K562 (cell line): Measurements from ENCODE around the gene SCFD1. TPM values are rescaled to one million over a fixed set of nuclear protein-coding genes. Genes with fewer than 3 reads are reported as not detected.

Experiments
- ATAC-seq: fragments of 200-7000 bp; cut with Tn5 transposase; 3 replicates; pipeline ENCODE4 v1.9.1; 2020; ENCODE audit warnings: moderate library complexity
- BruUV-seq: library from RNA; stranded (reverse); fragments of 400-500 nt; replicated peaks from 2 replicates; lab custom pipeline; 2021; lab: Mats Ljungman, UMichigan
- CTCF ChIA-PET: fragments of 300-600 bp; formaldehyde crosslinking; extraction: SDS; loops from one replicate; lab custom pipeline; 2021; ENCODE audit warnings: low intra/inter-chr PET ratio; lab: Yijun Ruan, JAX
- POLR2A ChIA-PET: fragments of 300-600, 350-650 bp; sonication (Branson Sonifier 250); formaldehyde crosslinking; extraction: SDS; loops from one replicate; lab custom pipeline; 2021; ENCODE audit warnings: antibody characterized with exemption, inconsistent platforms; lab: Yijun Ruan, JAX
- DNase-seq, 4 experiments: peaks; one replicate each; pipeline versions ENCODE4 v3.0.0 to v3.0.0-alpha.2; 2011 to 2018; ENCODE audit warnings: low spot score in 3 of 4, mixed read lengths in 3 of 4; ENCODE audit errors: extremely low read depth in 1 of 4
- FAIRE-seq: peaks from 2 replicates; lab custom pipeline; 2011; peaks lifted over from hg19 to GRCh38; lab: Jason Lieb, UNC
- H2AFZ ChIP-seq: 2 replicates; pipeline ENCODE4 v1.6.0; 2011; ENCODE audit warnings: low read depth, low read length, control low read depth, inconsistent platforms
- H3K27ac ChIP-seq: fragments of 200-600 bp; 3 replicates; pipeline ENCODE4 v1.8.0; 2011; ENCODE audit warnings: low read depth, mild to moderate bottlenecking, control low read depth, inconsistent platforms, low read length, moderate library complexity, mixed read lengths; ENCODE audit errors: extremely low read depth
- H3K27me3 ChIP-seq, 2 experiments: fragments of 300-600 bp in 1 of 2; 2 replicates in 1 of 2; 3 replicates in 1 of 2; pipeline versions ENCODE4 v1.6.0 to v1.8.0; 2011; ENCODE audit warnings: inconsistent platforms in 2 of 2, low read length in 2 of 2, mild to moderate bottlenecking in 1 of 2, mixed read lengths in 1 of 2, moderate library complexity in 1 of 2; ENCODE audit not compliant: control insufficient read depth in 2 of 2, insufficient read depth in 2 of 2
- H3K36me3 ChIP-seq: fragments of 300-600 bp; 3 replicates; pipeline ENCODE4 v1.8.0; 2011; ENCODE audit warnings: mild to moderate bottlenecking, low read length, inconsistent platforms; ENCODE audit not compliant: control insufficient read depth, insufficient read depth
- H3K4me1 ChIP-seq, 2 experiments: fragments of 200-600 bp in 1 of 2; replicated peaks in 1 of 2; 2 replicates in 1 of 2; 3 replicates in 1 of 2; pipeline versions ENCODE4 v1.5.1 to v1.8.0; 2011; ENCODE audit warnings: inconsistent platforms in 2 of 2, low read length in 2 of 2, mild to moderate bottlenecking in 1 of 2, mixed read lengths in 1 of 2, moderate library complexity in 1 of 2; ENCODE audit not compliant: control insufficient read depth in 2 of 2, insufficient read depth in 2 of 2
- H3K4me2 ChIP-seq: 2 replicates; pipeline ENCODE4 v1.6.1; 2011; ENCODE audit warnings: low read length, control low read depth, inconsistent platforms, mixed read lengths; ENCODE audit not compliant: insufficient read depth
- H3K4me3 ChIP-seq: fragments of 200-600 bp; sonication (generic), shearing (Covaris generic); 2 replicates; pipeline ENCODE4 v1.5.1; 2016; ENCODE audit warnings: control low read depth, inconsistent platforms
- H3K79me2 ChIP-seq: fragments of 200-600 bp; 3 replicates; pipeline ENCODE4 v1.8.0; 2011; ENCODE audit warnings: low read length, inconsistent platforms; ENCODE audit not compliant: control insufficient read depth, insufficient read depth
- H3K9ac ChIP-seq, 2 experiments: 2 replicates each; pipeline versions ENCODE4 v1.6.0 to v1.6.1; 2011; ENCODE audit warnings: low read depth in 2 of 2, low read length in 2 of 2, control low read depth in 1 of 2, inconsistent platforms in 1 of 2, mild to moderate bottlenecking in 1 of 2, mixed read lengths in 1 of 2; ENCODE audit not compliant: insufficient read depth in 1 of 2
- H3K9me1 ChIP-seq: one replicate; pipeline ENCODE4 v1.6.0; 2011; ENCODE audit warnings: inconsistent platforms, mild to moderate bottlenecking, low read length, moderate library complexity; ENCODE audit not compliant: control insufficient read depth, insufficient read depth
- H3K9me3 ChIP-seq: replicated peaks from 2 replicates; pipeline ENCODE4 v1.5.1; 2011; ENCODE audit warnings: low read depth, low read length, inconsistent platforms; ENCODE audit not compliant: control insufficient read depth, insufficient read depth
- H4K20me1 ChIP-seq: replicated peaks from 2 replicates; pipeline ENCODE4 v1.6.1; 2011; ENCODE audit warnings: low read length, inconsistent platforms, mixed read lengths; ENCODE audit not compliant: control insufficient read depth, insufficient read depth
- CBX2 ChIP-seq: fragments of 200-600 bp; sonication (generic); IDR thresholded peaks from one replicate; pipeline ENCODE4 v1.6.1; 2012; ENCODE audit warnings: mild to moderate bottlenecking, low read length, inconsistent platforms; ENCODE audit not compliant: insufficient read depth, poor library complexity, severe bottlenecking
- MTA1 ChIP-seq: fragments of 450-650 bp; IDR thresholded peaks from 2 replicates; pipeline ENCODE4 v1.6.1; 2017; ENCODE audit warnings: borderline replicate concordance
- RFX1 ChIP-seq: fragments of 450-650 bp; IDR thresholded peaks from 2 replicates; pipeline ENCODE4 v1.6.1; 2016; ENCODE audit warnings: mild to moderate bottlenecking, moderate library complexity
- SP1 ChIP-seq: sonication (generic); formaldehyde crosslinking; IDR thresholded peaks from 2 replicates; pipeline ENCODE4 v1.8.1; 2022; ENCODE audit warnings: mild to moderate bottlenecking, missing genetic modification reagents
- TOE1 ChIP-seq, 2 experiments: fragments of 450-650 bp in 1 of 2; sonication (generic) in 1 of 2; formaldehyde crosslinking in 1 of 2; IDR thresholded peaks; 2 replicates each; pipeline versions ENCODE4 v1.7.1 to v1.8.0; 2016 to 2022; ENCODE audit warnings: borderline replicate concordance in 2 of 2, mild to moderate bottlenecking in 2 of 2, antibody characterized with exemption in 1 of 2, inconsistent platforms in 1 of 2, low read depth in 1 of 2, missing genetic modification reagents in 1 of 2, moderate library complexity in 1 of 2
- ZBTB7A ChIP-seq: IDR thresholded peaks from 2 replicates; pipeline ENCODE4 v1.6.1; 2011; ENCODE audit warnings: low read depth, mild to moderate bottlenecking, low read length, moderate library complexity, borderline replicate concordance; ENCODE audit not compliant: control insufficient read depth
- ZNF76 ChIP-seq: fragments of 250-450 bp; sonication (Bioruptor Pico); IDR thresholded peaks from 2 replicates; pipeline ENCODE4 v1.4.0; 2020; ENCODE audit warnings: mild to moderate bottlenecking, moderate library complexity, borderline replicate concordance
- ZNF764 ChIP-seq: fragments of 250-450 bp; sonication (Bioruptor Pico); IDR thresholded peaks from 2 replicates; pipeline ENCODE4 v1.4.0; 2020; ENCODE audit warnings: low read depth, mild to moderate bottlenecking, moderate library complexity
- in situ Hi-C: fragments of 300-500 bp; cut with MboI; formaldehyde crosslinking; loops from 4 replicates; pipeline ENCODE4 v1.15.0; 2018; ENCODE audit warnings: inconsistent platforms, mixed read lengths
- intact Hi-C: fragments of 100-400 bp; cut with micrococcal nuclease; formaldehyde crosslinking; loops from 2 replicates; pipeline ENCODE4 v1.14.2; 2022
- polyA plus RNA-seq, 8 experiments: library from polyadenylated mRNA; depleted of rRNA in 4 of 8; stranded (reverse) in 5 of 8; unstranded in 3 of 8; fragments of >200 nt; fragmentation: Nextera tagmentation in 2 of 8; fragmentation: Illumina TruSeq in 1 of 8; extraction: Ambion mirVana in 2 of 8; extraction: Trizol in 1 of 8; gene quantifications; 2 replicates each; pipeline versions ENCODE4 v1.2.1 to v1.2.3, GENCODE V29; 2011 to 2014; ENCODE audit warnings: inconsistent platforms in 1 of 8, missing spikeins in 1 of 8
- total RNA-seq, 7 experiments: library from RNA; depleted of rRNA in 6 of 7; stranded (reverse); fragments of >200 nt in 6 of 7; fragmentation: Illumina TruSeq in 2 of 7; extraction: Trizol in 2 of 7; gene quantifications; 2 replicates each; pipeline versions ENCODE4 v1.2.1 to v1.2.3, GENCODE V29; 2011 to 2021; ENCODE audit warnings: low replicate concordance in 1 of 7
- TF ChIP-seq, protein P1 (sequence below), 2 experiments: IDR thresholded peaks; 2 replicates each; pipeline ENCODE4 v1.6.1; 2011; ENCODE audit warnings: borderline replicate concordance in 1 of 2, control low read depth in 1 of 2, low read depth in 1 of 2, low read length in 1 of 2, mild to moderate bottlenecking in 1 of 2, mixed read lengths in 1 of 2, moderate library complexity in 1 of 2; ENCODE audit not compliant: insufficient read depth in 1 of 2, insufficient read length in 1 of 2, poor library complexity in 1 of 2, severe bottlenecking in 1 of 2; ENCODE audit errors: extremely low read depth in 1 of 2
- TF ChIP-seq, protein P2 (sequence below): fragments of 250-450 bp; sonication (Bioruptor Pico); IDR thresholded peaks from 2 replicates; pipeline ENCODE4 v1.4.0; 2020; ENCODE audit warnings: borderline replicate concordance

The SCFD1 gene
- total and polyA plus RNA-seq, 9 of the 15 experiments (the other 6 are each of a cell fraction or from before 2014, with no cell fraction given) = 48.9 to 112 (median 75.2) TPM

- TF ChIP-seq, protein P1, sequence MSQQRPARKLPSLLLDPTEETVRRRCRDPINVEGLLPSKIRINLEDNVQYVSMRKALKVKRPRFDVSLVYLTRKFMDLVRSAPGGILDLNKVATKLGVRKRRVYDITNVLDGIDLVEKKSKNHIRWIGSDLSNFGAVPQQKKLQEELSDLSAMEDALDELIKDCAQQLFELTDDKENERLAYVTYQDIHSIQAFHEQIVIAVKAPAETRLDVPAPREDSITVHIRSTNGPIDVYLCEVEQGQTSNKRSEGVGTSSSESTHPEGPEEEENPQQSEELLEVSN (IDR thresholded peaks at IDR 0.05; ENCODE audit: borderline replicate concordance in 1 of 2, extremely low read depth in 1 of 2, insufficient read depth in 1 of 2, insufficient read length in 1 of 2, low read depth in 1 of 2, low read length in 1 of 2, poor library complexity in 1 of 2, severe bottlenecking in 1 of 2) = no peak
- TF ChIP-seq MTA1 = no peak
- no peak for TF ChIP-seq TOE1 (IDR thresholded peaks at IDR 0.05; ENCODE audit: borderline replicate concordance)
- TF ChIP-seq TOE1 (CRISPR knock-in tag; IDR thresholded peaks at IDR 0.05; ENCODE audit: borderline replicate concordance, low read depth) = no peak
- TF ChIP-seq RFX1 = no peak
- no peak for TF ChIP-seq ZNF76 (CRISPR knock-in tag)
- no peak for TF ChIP-seq ZBTB7A
Measured at GRCh38 chr14:30582376-30582775, 39.7 kb upstream of the SCFD1 start (continued).

DNA sequence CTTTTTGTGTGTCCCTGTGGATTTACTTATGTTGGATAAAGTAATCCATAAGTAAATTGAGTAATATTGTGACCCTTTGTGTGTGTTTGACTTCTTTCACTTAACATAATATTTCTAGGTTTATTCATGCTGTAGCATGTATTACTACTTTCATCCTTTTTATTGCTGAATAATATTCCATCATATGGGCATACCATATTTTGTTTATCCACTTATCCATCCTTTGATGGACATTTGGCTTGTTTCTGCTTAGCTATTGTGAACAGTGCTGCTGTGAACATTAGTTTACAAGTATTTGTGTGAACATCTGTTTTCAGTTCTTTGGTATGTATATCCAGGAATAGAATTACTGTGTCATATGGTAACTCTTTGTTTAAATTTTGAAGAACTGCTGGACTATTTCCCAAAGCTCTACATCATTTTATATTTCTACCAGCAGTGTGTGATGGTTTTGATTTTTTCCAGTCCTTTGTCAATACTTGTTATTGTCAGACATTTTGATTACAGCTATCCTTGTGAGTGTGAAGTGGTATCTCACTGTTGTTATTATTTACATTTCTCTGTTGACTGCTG, 38.0 kb upstream of the SCFD1 start:
- 0 out of 2 replicates have a peak, but pooled peaks cover 4% of the 10 kb centered on the region for H3K9me3 ChIP-seq
- no TSS peak for BruUV-seq
- in situ Hi-C loops = no loop called here
- H3K4me3 ChIP-seq = no peak overlapping the region
- no peak for DNase-seq
- CTCF ChIA-PET = no interaction called here
- H2AFZ ChIP-seq = no peak overlapping the region
- peaks cover 40% of the 10 kb centered on the region for H3K36me3 ChIP-seq
- no peaks in the 10 kb centered on the region for H4K20me1 ChIP-seq
- no peak overlapping the region for H3K27ac ChIP-seq
- H3K9ac ChIP-seq = no peak overlapping the region
- no peaks in the 10 kb centered on the region for H3K9me1 ChIP-seq
- ATAC-seq = no peak
- peaks cover 85% of the 10 kb centered on the region for H3K79me2 ChIP-seq
- H3K27me3 ChIP-seq = no peaks in the 10 kb centered on the region
- no peak overlapping the region for H3K4me2 ChIP-seq
- POLR2A ChIA-PET = no interaction called here
- TF ChIP-seq CBX2 (no peak), ZNF764 (CRISPR knock-in tag) (no peak), SP1 (CRISPR knock-in tag) (no peak)
- TF ChIP-seq, protein P2, sequence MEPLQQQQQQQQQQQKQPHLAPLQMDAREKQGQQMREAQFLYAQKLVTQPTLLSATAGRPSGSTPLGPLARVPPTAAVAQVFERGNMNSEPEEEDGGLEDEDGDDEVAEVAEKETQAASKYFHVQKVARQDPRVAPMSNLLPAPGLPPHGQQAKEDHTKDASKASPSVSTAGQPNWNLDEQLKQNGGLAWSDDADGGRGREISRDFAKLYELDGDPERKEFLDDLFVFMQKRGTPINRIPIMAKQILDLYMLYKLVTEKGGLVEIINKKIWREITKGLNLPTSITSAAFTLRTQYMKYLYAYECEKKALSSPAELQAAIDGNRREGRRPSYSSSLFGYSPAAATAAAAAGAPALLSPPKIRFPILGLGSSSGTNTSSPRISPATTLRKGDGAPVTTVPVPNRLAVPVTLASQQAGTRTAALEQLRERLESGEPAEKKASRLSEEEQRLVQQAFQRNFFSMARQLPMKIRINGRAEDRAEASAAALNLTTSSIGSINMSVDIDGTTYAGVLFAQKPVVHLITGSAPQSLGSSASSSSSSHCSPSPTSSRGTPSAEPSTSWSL = no peak
- intact Hi-C loops = no loop called here
- no peak for FAIRE-seq
- H3K4me1 ChIP-seq = no peaks in the 10 kb centered on the region
